GM21390 (cell line): ENCODE results near the gene SAMD10.
A peak's percentile ranks its signal among the peaks of the same experiment; 100 is the strongest.

Experiments
- ATAC-seq: cut with Tn5 transposase; IDR thresholded peaks from one replicate; pipeline ENCODE4 v1.9.1; 2021; ENCODE audit not compliant: unreplicated experiment

Gene SAMD10

DNA sequence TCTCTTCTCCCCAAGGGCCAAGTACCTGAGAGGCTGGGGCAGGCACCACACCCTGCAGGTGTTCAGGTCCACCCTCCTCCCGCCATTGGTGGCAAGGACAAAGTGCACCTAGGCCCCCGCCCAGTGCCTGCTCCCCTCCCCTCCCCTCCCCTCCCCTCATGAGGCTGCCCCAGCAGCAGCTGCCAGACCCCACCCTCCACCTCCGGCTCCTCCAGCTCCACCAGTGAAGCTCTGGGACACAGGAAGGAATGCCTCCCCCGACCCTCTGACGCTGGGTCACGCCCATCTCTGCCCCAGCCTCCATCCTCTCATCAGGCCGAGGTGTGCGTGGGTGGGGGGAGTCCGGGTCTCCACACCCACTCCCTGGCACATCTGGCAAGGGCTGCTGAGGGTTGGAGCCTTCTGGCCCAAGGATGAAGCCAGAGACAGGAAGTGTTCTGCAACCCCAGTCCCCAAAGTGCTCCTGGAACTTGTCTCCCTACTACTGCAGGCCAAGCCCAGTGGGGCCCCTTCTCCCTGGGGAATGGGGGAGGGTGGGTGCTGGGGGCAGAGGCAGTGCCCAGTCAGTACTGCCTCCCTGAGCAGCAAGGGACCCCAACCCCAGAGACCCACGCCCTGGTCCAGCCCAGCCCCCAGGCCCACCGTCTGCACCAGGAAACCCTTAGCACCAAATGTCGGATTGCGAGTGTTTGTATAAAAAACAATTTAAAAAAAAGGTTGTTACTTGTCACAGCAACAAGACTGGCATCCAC is 21.6 kb downstream of the SAMD10 start:
- no peak for ATAC-seq

DNA sequence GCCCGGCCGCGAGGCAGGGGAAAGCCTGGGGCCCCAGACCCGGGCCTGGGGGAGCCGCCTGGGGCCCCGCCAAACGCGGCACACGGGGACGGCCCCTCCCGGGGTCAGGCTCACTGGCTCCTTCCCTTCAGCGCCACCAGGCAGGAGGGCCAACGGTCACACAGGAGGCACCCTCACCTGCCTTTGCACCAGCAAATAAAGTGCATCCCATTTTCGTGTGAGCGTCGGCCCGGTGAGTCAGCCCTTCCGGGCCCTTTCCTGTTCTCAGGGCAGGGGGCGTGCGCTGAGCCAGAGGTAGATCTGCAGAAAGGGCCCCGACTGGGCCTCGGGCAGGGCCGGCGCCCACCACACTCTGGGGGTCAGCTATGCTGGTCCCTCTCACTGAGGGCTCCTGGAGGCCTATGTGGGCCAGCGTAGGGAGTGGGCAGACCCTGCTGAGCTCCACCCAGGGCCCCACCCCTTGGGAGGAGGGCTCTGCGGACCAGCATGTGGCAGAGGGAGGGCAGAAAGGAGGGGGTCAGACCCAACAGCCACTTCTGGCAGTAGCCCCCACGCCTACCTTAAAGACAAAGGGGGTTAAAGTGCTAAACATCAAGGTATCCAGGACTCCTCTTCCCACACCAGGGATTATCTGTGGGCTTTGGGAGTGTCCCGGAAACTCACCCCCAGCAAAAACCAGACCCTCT is 22.3 kb downstream of the SAMD10 start:
- ATAC-seq, result peak; percentile 13

DNA sequence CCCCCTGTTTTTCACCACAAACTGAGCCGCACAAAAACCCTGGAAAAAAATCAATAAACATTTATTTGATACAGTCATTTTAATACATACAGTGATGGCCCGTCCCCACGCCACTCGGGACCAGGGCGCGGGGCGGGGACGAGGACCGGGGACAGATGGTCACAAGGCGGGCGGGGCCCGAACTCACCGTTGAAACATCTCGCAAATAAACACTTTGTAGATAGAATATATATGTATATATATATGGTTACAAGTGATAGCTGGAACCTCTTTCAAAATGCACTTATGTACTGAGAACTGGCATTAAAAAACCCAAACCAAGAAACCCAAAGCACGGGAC is 22.8 kb downstream of the SAMD10 start:
- ATAC-seq, result no peak

DNA sequence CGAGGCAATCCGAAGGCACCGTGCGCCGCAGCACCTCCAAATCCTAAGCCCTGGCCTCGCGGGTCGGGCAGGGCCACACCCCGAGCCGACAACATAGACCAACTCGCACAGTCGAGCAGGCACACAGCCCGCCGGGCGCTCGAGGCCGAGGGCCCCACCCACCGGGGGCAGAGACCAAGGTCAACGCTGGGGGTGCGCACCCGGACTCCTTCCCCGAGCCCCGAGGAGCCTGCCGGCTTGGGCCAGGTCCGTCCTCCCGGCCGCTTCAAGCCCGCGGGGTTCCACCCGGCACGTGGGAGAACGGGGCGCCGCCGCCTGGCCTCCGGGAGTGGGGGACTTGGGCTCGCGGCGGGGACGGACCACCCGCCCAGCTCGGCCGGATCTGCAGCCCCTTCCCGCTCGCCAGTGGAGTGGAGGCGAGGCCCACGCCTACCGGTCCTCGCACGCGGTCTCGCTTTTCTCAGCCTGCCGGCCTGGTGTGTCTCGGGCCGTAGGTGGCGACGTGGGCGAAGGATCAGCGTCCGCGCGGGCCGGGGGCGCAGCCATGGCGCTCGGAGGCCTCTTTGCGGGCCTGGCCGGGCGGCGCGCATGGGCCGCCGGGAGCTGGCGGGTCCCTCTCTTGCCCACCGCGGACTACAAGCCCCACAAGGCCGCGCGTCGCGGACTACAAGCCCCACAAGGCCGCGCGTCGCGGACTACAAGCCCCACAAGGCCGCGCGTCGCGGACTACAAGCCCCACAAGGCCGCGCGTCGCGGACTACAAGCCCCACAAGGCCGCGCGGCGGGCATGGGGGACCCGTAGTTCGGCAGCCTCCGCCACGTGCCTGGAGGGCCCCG is 23.4 kb downstream of the SAMD10 start, which contains the start of gene UCKL1:
Gene UCKL1, minus strand, starts transcription at position 590 of the 837 bp plus-strand sequence. Its CDS starts 44 bp downstream, at position 546.
- ATAC-seq, result peak; percentile 59

DNA sequence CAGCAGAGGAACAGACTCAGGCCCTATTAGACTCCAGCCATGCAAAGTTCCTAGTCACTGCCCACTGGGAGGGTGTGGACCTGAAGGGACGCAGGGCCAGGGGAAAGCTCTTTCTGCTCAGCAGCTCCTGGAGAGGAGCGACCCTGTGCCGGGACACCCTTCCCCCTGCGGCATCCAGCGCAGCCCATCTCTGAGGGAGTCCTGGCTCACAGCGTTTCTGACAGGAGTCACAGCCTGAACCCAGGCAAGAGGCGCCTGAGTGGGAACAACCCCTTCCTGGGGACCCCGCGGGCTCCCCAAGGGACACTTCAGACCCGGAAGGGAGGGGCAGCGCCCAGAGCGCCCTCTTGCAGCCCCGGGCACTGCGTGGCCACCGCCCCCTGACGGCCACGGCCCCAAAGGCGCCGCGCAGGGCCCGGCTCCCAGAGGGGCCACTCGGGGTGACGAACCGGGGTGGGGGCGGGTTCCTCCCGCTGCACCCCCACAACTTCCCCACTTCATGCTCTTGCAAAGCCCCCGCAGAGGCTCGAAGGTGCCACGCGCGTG is 24.1 kb downstream of the SAMD10 start:
- peak; percentile 7 for ATAC-seq

DNA sequence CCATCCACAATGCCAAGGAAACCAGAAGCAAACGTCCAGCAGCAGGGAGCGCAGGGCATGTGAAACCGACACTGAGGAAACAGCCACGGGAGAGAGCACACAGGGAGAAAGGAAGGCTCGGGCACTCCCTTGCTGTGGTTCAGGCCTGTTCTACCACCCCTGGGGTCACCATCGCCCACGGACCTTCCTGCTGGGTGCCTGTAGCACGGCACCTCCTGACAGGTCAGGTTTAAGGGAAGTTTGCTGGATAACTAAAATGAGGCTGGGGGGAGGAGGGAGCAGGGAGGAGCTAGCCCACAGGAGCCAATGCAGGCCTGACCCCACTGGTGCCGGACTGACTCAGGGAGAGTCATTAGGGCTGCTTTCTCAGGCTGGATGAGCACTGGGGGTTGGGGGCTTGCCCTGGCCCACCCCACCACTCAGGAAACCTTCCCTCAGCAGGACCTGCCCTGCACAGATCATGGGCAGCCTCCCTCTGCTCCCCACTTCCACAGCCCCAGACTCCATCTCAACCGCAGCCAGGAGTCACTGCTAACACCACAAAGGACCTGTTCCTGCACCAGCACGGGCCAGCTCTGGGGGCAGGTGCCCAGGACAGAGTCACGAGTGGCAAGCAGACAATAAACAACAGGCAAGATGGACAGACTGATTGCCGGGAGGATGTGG is 25.5 kb downstream of the SAMD10 start:
- no peak for ATAC-seq

DNA sequence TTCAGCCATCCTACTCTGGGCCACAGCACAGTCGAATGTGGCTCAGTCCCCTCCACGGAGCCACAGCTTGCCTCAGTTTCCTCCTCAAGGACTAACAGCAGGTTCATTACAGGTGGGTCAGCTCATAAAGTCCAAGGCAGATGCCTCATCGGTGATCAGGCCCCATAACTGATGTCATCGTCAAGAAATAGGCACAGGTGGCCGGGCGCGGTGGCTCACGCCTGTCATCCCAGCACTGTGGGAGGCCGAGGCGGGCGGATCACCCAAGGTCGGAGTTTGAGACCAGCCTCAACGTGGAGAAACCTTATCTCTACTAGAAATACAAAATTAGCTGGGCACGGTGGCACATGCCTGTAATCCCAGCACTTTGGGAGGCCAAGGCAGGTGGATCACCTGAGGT is 26.7 kb downstream of the SAMD10 start:
- no peak for ATAC-seq

DNA sequence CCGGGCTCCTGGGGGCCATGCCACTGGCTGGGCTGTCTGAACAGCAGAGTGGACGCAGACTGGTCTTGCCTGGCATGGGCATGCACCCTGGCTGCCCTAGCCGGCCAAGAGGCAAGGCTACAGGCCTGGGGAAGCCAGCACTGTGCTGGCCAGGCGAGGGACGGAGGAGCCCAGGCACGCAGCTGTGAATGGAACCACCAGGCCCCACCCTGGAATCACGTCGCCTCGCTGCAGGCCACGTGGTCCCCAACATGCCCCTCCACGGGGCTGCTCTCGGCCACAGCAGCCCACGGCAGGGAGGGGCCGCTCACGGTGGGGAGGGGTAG is 27.3 kb downstream of the SAMD10 start:
- ATAC-seq, result no peak

DNA sequence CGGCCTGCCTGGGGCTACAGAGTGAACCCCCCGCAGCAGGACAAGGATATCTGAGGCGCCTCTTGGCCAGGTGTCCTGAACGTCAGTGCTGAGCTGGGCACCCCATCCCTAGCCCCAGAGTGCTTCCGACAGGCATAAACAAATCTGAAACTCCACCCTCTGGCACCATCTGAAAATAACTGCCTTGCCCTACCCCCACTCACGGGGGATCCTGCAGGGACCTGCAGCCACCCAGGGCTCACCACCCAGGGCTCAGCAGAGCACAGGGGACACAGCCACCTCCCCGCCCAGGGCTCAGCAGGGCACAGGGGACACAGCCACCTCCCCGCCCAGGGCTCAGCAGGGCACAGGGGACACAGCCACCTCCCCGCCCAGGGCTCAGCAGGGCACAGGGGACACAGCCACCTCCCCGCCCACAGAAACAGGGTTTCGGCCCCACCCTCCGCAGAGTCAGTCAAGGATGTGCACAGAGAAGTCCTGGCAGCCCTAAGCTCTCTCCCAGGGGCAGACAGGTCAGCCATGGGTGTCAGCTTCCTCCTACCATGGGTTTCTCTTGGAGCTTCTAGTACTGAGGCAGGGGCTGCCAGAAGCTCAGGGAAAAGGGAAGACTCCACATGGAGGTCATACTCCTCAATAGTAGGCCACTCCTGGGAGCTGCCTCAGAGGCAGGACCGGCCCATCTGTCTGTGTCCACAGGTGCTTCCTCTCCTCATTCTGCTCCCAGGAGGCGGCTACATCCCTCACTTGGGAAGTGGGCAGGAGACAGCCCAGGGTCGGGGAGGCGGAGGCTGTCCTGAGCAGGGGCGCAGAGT is 27.8 kb downstream of the SAMD10 start:
- no peak for ATAC-seq

DNA sequence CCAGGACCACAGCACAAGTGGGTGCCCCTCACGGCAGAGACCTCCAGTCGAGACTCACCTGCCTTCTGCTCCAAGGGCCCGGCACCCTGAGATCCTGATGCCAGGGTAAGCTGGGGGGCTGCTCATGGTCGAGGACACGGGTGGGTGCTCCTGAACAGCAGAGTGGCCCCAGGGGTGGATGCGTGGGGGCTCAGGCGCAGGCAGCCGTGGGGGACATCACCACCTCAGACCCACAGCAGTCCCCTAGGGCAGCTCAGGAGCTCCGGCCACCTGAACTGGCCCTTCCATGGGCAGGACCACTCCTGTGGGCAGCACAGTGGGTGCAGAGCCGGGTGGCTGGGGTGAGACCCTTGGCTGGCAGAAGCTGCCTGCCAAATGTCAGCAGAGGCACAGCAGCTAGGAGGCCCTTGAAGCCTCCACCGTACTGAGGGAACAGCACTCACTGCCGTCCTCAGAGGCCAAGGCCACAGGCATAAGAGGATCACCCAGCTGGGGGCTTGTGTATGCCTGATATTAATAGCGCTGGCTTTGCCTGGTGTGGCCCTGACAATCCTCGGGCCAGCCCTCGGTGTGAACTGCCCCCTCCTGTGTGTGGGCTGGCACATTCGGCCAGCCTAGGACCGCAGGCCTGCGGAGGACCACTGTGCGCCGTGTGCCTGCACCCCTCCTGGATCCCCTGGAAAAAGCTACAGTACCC is 28.6 kb downstream of the SAMD10 start:
- no peak for ATAC-seq

DNA sequence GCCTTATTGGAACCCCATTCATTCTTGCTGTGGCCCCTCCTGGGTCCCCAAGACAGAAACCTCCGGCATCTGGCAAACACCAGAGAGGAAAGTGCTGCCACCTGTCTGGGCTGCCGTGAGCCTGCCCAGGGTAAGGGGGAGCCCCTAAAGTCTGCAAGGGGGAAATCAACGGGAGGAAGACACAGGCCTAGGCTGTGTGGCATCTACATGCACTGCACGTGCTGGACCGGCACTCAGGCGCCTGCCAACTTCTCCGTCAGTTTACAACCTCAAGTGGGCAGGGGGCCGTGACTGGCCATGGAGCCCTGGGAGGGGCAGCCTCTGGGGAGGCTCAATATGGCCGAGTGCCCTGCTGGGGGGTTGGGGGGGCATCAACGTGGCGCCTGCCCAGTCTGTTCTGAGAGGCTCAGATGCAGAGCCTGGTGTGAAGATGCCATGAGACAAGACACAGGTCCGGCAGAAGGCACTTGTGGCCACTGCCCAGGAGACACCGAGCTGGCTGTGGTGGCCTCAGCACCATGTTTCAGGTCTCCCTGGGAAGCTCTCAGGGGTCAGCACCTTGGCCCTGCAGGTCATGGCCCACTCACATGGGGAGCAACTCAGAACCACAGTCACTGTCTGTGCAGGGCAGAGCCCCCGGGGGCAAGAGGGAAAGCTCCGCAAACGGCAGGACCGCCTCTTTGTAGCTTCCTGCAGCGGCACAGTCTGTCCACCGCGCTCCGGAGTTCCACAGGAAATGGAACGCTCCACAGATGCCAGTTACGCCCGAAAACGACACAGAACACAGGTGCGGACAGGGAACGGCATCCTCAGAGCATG is 31.6 kb downstream of the SAMD10 start:
- no peak for ATAC-seq

DNA sequence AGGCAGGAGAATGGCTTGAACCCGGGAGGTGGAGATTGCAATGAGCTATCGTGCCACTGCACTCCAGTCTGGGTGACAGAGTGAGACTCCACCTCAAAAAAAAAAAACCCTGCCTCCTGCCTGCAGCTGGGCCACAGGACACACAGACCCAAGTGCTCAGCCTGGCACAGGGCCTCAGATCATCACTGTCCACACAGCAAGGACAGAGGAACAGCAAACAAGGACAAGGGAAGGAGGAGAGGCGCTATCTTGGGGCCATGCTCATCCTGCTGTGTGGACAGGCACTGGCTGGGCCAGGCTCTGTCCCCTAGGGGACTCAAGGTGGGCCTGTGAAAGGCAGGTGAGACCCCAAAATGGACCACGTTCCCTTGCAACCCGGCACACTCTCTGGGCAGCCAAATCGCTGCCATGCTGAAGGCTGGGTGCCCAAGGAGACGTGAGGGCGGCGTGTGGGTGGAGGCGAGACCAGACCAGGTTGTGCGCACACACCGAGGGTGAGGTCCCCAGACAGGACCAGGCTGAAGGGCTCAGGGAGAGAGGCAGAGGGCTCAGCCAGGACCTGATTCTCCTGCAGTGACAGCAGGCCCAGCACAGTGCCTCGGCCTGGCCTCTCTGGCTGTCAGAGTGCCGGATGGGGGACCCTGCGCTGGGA is 32.3 kb downstream of the SAMD10 start:
- ATAC-seq, result no peak

DNA sequence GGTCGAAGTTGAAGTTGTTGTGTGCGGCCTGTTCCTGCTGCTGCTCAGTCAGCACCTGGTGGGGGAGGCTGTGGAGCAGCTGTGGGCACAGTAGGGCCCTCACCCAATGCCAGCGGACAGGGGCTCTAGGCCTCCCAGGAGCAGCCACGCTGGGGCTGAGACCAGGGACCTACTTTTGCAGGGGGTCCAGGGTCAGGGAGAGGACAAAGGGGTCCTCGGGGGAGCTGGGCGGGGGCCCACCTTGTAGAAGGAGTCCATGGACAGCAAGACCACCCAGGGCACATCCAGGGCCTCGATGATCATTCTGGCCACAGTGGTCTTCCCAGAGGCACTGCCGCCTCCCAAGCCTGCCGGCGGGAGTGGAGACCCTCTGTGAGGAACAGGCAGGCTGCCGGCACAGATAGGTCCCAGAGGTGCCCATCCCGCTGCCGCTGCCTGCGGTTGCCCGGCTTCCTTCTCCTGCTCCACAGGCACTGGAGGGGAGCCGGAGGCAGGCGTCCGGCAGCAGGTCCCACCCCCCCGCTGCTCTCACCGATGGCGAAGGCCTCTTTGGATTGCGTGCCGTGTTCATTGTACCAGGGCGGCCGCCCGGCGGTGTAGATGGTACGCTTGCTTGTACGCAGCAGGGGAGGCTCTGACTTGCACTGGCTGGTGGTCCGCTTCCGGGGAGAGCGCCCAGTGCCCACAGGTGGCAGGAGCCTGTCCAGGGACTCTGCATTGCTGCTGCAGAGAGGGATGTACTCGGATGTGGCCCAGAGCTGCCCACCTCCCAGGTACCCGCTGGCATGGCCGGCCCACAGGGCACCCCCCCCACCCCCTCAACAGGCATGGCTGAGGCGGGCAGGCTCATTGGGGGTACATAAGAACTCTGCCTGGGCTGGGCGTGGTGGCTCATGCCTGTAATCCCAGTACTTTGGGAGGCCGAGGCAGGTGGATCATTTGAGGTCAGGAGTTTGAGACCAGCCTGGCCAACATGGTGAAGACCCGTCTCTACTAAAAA is 33.2 kb downstream of the SAMD10 start:
- ATAC-seq, result no peak

DNA sequence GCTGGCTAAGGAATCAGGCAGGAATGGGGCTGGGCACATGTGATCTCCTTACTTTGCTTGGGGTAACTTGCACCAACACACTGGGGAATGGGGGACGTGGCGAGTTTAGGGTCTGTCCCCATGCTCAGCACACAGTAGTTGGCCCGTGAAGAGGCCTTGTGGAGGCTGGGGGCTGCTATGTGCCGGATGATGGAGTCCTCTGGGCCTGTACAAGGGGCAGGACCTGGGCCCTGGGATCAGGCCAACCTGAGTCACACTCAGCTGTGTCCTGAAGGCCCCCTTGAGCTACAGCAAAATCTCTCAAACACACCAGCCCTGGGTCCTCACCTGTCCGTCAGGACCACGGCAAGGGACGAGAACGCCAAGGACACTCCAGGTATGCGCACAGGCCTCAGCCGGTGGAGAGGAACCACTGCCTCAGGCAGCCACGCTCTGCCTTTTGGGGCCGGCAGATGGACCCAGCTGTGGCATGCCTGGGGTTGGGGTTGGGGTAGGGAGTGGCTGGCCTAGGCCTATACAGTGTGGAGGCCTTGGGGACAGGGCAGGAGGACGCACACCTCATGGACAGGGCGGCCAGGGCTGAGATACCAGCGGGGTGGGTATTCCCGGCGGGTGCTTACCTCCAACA is 34.3 kb downstream of the SAMD10 start:
- no peak for ATAC-seq

DNA sequence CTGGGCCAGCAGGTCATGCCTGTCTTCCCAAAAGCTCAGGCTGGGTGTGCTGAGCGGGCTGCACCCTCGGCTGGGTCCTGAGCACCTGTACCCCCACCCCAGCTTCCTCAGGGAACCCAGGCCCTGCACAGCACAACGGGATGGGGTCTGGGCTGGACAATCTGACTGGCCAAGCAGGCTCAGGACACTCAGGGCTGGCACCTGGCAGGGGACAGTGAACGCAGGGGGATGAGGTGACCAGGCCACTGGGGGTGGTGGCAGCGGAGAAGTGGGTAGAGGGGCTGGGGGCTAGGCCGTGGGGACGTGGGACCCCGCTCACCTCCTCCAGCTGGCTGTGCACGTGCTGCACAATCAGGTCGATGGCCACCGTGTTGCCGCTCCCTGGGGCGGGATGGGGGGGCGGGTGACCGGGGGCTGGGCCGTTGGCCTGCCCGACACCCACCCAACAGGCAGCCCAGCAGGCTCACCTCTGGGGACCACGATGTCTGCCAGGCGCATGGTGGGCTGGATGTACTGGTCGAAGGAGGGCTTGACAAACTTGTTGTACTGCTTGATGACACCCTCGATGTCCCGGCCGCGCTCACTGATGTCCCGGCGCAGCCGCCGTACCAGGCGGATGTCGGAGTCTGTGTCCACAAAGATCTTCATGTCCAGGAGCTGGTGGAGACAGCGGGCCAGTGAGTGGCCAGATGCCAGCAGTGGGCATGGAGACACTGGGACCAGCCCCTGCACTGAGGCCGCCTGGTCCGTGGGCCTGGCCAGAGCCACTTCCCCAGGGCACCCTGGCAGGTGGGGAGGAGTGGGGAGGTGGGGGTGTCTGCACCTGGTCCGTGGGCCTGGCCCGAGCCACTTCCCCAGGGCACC is 35.1 kb downstream of the SAMD10 start:
- no peak for ATAC-seq

DNA sequence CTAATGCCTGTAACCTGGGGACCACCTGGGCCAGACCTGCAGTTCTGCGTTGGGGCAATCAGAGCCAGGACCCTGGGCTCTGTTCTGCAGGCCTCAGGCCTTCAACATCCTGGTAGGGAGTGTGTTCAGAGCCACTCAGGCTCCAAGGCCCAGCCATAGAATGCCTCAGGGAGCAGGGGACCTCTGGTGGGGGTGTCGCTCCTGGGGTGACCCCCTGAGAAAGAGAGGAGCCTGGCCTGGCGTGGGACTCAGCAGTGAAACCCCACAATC is 35.7 kb downstream of the SAMD10 start:
- ATAC-seq, result no peak
